NCI-H1930 (cell line): ENCODE measurements around the gene ATP13A3.

Source experiments
- DNase-seq, 2 experiments: peaks; one replicate each; lab custom pipeline; 2025; lab: John Stamatoyannopoulos, UW

ATP13A3 gene

DNA sequence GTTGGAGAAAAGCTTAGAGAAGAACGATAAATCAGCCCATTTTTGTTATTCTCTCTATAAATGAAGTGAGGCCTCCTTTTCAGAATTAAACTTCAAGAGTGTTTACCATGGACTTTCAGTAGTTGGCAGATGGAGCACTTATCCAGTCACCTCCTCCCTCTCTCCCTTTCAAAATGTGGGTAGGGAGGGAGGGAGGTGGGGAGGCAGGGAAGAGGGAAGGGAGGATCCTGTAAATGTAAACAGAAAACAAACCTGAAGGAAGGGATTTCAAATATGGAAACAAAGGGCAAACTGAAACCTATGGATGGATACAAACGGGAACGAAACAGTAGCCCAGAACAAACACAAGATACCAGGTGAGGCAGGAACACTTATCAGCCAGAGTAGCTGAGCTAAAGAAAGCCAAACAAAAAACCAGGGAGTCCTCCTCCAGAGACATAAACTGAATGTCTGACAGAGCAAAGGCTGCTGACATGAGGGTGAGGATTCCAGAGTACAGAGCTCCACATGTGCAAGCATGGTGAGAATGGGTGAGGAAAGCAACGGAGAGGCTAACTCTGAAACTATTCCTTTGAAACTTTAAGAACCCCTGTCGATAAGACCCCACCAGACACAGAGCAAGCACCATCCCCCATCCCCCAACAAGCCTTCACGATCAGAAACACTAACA is 46.8 kb downstream of the ATP13A3 start:
- no peak for DNase-seq

DNA sequence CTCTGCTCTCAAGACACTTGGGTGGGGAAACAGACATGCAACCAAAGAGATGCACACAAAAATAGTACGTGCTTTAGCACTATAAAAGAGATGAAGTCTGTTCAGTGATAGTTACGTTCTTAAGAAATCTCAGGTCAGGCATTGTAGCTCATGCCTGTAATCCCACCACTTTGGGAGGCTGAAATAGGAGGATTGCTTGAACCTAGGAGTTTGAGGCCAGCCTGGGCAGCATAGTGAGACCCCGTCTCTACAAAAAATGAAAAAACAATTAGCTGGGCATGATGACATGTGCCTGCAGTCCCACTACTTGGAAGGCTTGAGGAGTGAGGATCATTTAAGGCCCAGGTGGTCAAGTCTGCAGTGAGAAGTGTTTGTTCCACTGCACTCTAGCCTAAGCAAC is 52.3 kb downstream of the ATP13A3 start:
- DNase-seq = no peak

DNA sequence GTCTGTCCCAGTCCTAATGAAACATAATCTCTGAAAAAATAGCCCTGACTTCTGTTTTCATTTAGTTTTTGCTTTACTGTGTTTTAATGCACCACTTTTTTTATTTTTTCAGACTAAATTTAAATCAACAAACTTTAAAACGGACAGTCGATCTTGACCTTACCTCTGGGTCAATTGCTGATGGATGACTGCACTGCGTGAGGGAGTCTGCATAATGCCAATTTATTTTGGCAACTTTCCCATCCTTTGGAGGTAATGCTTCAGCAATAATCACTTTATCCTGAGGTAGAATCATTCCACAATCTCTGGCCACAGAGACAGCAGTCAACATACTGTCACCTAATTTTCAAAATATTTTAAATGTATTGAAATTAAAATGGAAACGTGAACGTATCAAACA is 55.2 kb downstream of the ATP13A3 start:
- no peak for DNase-seq

DNA sequence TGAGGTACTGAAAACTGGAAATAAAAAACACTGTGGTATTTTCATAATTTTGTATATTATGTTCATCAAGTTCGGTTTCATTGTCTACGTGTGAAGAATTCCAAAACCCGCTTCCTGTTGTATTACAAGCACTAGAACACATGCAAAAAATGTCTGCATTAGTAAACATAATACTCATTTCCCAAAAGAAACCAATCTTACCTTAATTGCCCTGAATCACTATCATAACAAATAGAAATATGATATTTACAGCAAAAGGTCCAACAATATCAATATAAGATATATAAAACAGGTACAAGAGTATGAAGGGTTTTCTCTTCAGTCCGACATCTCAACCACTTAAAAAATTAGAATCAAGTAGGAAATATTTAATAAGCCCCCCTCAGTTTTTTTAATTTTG is 61.4 kb downstream of the ATP13A3 start:
- no peak for DNase-seq

DNA sequence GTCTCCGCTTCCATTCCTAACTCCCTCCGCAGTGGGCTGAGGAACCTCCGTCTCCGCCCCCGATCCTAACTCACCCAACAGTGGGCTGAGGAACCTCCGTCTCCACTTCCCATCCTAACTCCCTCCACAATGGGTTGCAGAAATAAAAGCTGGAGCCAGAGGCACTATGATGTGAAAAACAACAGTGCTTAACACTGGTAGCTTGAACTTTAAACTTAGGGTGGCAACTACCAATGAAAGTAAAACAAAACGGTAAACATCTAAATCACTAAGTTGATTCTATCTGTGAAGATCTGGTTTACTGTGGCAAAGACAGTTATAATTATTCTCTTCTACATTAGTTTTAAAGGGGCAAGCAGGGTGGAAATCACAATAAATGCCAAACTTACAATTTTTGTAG is 61.8 kb downstream of the ATP13A3 start:
- no peak for DNase-seq

DNA sequence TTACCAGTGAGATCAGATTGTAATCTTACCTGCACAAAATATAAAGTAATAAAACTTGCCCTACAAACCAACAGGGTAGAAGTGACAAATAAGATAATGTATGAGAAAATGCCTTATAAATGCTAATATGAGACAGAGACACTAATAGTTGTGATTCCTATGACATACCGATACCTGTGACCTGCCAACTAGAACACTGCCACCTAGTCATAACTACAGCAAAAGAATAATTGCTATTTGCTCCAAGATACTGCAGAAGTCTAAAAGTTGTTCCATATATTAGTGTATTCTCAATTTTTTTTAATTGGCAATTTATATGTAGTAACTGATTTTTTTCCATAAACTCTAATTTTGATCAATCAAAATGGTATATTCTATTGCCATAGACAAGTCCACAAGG is 62.4 kb downstream of the ATP13A3 start:
- no peak for DNase-seq

DNA sequence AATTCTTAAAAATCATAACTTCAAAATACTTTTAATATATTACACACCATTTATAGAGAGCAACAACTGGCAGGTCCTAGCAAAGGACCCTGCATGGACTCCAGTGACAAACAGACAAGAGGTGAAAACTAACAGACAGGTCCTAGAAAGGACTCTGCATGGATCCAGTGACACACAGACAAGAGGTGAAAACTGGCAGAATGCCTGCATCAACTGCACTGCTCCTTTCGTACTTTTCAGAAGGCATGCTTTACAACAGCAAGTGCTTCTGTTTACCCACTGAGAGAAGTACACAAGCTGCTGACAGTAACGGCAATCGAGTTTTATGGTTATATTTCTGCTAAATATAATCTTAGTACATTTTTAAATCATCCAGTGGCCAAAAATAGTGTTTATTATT is 63.5 kb downstream of the ATP13A3 start:
- no peak for DNase-seq

DNA sequence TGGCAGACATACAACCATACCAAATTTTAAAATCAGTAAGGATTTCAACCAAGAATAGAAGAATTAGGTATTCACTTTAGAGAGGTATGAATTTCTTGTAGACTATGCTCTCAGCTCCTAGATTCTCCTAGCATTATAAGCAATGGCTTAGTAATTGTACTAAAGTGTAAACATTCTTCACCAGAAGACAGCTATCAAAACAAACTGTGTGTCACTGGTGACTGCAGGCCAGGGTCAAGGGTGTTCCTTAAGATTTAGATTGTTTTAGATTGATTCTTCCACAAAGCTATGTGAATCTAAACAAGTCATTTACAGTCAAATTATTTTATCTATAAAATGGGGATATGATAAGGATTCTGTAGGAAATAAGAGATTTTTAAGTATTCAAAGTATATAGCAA is 64.6 kb downstream of the ATP13A3 start:
- DNase-seq = no peak

DNA sequence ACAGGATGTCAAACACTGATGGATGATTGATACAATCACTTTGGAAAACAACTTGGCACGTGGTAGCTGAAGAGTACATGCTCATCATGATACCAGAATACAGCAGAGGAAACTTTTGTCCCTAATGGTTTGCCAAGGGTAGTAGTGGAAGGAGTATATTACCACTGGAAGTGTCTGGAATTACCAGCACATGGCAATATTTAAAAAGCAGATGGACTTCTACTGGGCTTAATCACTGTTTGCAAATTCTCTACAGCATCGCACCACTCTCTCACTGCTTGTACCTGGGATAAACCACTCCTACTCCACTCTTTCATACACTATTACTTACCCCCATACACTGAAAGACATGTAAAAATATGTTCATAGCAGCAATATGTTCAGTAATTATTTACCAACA is 68.1 kb downstream of the ATP13A3 start:
- no peak for DNase-seq

DNA sequence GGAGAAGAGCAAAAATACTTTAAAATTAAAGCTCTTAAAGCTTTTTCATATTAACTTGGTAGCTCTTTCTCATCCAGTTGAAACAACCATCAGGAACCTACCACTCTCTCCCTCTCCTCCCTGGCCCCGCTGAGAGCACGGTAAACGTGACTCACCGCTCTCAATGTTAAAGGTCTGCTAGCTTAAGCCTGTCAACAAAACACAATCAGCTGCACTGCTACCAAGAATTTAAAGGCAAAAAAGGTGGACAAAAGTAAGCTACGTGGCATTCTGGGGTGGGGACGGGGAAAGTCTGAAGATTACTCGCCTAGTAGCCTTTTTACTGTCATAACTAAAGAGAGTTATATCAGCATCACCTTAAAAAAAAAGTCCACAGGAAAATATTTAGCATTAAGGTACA is 79.4 kb downstream of the ATP13A3 start:
- DNase-seq = no peak

DNA sequence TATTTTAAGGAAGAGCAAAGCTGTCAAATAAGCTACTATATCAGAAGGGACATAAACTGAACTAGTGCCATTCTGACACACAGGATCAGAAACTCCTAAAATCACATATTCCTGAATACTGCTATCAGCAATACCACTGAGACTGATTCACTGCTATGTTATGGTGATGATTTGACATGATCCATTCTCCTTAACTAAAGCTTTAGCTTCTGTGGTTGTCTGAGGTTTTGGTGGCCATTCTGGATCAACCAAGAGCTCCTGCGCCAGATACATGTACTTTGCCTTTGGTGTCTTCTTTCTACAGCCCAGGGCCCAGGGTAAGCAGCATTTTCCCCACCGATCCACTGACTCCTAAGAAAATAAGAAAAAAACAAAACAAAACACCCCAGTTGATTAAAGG is 81.0 kb downstream of the ATP13A3 start:
- DNase-seq = no peak

DNA sequence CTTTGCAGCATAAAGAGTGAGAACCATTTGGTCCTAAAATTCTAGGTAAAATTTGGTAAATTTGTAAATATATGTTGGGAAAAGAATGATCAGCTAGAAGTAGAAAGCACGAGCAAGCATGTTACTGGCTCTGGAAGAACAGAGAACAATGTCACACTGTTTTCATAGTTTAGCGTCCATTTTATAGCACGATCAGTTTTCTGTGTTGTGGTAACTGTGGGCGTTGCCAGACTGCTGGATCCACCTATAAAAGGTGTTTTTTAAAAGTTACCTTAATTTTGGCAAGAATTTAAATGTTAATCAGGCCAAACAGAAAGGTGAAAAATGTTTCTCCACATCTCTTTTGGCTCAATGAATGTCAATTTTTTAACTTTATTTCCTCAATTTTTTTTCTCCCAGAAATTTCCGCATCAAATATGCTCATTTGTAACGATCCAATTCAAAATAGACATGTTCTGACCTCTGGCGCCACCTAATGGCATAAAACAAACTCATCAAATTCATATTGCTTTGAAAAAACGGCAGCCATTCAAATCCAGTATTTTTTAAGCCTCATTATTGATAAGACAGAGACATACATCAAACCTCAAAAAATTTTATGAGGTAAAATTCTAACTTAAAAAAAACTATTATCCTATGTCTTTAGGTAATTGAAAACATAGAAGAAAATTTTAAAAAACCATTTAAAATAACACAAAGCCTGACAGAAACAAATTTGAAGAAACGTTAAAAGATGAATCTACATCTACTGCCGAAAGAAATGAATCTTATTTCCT is 82.2 kb downstream of the ATP13A3 start:
- peak; percentile 11 to 40 for DNase-seq

DNA sequence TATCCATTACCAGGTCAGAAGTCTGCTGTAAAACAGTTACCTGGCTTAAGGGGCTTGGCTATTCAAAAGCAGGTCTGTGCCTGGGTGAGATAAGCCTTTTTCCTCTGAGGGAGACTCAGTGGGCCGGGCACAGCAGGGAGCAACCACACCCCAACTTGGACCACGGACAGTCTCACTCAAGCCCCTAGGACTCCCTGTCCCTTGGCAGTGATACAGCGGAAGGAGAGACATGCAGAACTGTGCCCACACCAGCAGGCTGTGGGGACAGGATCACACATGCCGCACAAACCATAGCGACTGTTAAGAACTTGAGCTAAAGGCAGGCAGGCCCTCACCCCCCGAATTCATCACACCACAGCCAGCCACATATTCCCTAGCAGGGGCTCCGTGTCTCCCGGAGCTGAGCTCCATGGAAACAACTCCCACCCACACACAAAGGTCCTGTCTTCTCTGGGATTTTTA is 84.9 kb downstream of the ATP13A3 start:
- DNase-seq = no peak

DNA sequence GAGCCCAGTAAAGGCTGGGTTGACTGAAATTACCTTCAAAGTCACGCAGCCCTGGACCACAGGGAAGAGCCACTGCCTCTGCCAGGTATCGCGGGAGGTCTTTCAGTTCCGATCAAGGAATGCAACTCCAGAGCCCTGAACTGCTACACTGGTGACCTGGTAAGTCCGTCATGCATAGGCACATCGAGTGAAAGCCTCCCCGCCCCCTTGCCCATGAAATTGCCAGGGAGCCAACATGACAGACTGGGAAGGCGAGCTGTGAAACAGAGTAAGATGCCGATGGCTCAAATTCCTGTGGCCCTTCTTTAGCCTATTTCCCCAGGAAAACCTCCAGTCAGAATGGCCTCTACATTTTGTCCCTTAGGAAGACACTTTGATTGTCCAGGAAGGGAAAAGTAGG is 85.5 kb downstream of the ATP13A3 start:
- DNase-seq = no peak

DNA sequence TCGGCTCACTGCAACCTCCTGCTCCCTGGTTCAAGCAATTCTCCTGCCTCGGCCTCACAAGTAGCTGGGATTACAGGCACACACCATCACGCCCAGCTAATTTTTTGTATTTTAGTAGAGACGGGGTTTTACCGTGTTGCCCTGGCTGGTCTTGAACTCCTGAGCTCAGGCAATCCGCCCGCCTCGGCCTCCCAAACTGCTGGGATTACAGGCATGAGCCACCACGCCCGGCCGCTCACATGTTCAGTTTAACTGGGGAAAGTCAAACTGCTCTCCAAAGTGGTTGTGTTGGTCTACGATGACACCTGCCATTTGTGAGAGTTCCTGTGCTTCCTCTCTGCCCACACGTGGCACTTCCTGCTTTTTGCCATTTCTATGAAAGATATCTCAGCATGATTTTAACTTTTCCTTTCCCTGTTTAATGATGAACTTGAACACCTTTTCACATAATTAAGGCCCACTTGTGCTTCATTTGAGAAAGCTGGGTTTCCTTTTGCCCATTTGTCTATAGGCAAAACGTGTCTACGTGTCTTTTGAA is 86.9 kb downstream of the ATP13A3 start:
- no peak for DNase-seq

DNA sequence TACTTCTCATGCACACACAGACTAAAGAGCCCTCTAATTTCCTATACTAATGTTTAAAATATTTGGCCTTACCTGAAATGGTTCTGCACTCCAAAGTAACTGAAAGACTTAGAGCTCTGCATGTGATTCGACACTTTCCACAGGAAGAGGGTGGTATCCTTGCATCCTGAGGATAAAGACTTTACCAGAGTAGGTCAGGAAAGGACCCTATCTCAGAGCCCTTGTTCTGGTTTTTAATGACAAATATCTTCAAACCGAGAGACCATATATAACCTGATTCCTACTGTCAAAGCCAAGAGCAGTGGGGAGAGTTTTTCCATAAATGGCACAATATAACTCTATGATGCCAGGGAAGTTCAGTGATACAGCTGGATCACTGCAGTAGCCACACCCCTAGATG is 87.6 kb downstream of the ATP13A3 start, which contains the start of gene GP5:
Gene GP5, minus strand, starts transcription at position 101 of the 400 bp plus-strand sequence. CDS start 984 bp downstream, outside the sequence.
- no peak for DNase-seq

DNA sequence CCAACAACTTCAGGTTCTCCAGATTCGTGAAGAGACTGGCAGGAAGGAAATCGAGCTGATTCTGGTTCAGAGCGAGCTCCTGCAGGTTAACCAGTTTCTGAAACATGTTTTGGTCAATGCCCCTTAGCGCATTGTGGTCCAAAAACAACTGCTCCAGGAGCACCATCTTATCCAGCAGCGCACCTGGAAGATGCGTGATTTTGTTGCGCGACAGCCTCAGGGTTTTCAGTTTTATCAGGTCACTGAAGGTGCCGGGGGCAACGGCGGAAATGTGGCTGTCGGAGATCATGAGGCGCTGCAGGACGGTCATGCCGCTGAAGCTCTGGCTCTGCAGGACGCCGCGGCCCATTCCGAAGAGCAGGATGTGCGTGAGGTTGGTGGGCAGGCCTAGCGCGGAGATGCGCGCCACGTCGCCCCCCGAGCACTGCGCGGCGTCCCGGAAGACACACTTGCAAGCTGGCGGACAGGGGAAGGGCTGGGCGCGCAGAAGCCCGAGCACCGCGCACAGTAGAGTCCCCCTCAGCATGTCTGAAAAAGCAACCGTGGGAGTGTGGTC is 89.0 kb downstream of the ATP13A3 start:
- DNase-seq = no peak

DNA sequence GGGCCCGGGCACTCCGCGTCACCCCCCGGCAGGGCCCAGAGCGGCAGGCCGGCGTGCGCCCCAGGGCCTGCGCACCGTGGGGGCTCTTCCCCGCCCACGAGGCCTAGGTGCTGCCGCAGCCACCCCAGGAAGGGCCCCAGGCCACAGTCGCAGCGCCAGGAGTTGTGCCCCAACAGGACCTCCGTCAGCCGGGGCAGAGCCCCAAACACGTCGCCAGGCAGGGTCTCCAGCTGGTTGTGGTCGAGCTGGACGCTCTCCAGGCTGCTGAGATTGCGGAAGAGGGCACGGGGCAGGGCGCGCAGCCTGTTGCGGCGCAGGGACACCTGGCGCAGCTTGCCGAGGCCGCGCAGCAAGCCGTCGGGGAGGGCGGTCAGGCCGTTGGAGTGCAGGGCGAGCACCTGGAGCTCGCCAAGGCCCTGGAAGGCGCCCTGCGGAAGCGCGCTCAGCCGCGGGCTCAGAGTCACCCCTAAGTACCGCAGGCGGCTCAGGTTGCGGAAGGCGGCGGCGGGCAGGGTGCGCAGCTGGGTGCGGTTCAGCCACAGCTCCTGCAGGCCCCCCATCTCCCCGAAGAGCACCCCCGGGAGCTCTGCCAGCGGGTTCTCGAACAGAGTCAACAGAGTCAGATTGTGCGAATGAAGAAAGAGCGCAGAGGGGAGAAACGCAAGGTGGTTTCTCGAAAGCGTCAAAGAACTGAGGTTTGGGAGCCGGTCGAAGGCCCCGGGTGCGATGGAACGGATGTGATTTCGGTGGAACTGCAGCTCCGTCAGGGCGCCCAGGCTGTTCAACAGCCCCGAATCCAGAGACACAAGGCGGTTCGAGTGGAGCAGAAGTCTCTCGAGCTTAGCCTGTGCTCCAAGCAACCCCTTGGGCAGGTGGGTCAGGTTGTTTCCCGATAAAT is 89.7 kb downstream of the ATP13A3 start:
- no peak for DNase-seq

DNA sequence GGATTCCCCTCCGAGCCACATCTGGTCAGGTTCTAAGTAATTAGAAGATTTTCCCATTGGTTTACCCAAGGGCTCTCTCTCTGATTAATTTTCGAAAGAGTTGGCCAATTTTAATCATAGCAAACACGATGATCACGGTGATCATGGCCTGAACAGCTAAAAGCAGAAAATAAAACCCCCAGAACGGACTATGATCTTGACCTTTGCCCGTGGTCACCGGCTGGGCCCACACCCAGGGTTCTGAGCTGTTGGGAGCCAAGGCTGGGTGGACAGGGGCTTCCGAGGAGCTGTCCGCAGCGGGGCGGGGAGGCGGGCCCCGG is 90.3 kb downstream of the ATP13A3 start:
- DNase-seq = no peak

DNA sequence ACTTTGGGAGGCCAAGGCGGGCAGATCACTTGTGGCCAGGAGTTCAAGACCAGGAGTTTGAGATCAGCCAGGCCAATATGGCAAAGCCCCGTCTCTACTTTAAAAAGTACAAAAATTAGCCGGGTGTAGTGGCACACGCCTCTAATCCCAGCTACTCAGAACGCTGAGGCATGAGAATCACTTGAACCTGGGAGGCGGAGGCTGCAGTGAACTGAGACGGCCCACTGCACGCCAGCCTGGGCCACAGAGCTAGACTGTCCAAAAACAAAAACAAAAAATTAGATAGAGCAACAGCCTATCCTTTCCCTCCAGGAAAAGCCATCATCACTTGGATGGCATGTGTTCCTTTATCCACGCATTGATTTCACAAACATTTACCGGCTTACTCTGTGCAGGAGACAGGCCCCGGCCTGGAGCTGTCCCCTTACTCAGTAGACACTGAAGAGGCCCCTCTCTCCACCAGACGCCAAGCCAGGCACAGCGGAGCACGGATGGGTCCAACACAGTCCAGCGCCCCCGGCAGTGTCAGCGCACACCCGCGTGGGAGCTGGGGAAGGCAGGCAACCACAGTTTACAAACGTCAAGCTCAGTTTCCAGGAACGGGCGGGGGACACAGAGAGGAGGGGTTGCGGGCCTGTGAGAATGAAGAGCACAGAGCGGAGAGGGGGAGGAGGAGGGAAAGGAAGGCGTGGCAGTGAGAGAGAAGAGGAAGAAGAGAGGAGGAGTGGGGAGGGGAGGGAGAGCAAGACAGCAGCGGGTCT is 90.8 kb downstream of the ATP13A3 start:
- DNase-seq = no peak

DNA sequence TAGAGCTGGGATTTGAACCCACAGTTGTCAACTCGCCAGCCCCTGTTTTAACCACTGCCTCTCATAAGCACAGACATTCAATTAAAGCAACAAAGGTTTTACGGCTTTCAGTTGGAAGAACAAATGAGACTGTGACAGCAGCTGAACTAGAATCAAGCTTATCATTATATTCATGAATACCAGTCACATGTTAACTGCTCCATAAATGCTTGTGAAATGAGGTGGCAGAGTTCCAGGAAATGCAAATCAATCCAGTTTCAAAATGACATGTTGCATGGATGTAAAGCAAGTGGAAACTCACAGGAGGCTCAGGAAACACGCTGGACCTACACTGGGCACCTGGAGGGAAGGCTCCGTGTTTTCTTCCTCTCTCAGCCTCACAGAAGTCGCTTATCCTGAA is 91.6 kb downstream of the ATP13A3 start:
- no peak for DNase-seq
